IMR-90 (cell line): ENCODE results near the gene PSMC4. TPM values are rescaled to one million over a fixed set of nuclear protein-coding genes. Genes with fewer than 3 reads are reported as not detected.

Experiments
- ATAC-seq: fragments of 200-7000 bp; cut with Tn5 transposase; 2 replicates; pipeline ENCODE4 v1.9.1; 2020; ENCODE audit warnings: low read depth, mild to moderate bottlenecking, moderate library complexity
- BruUV-seq: library from RNA; stranded (reverse); fragments of 400-500 nt; replicated peaks from 2 replicates; lab custom pipeline; 2021; lab: Mats Ljungman, UMichigan
- CTCF ChIA-PET: fragments of 300-600 bp; formaldehyde crosslinking; extraction: SDS; loops from one replicate; lab custom pipeline; 2021; ENCODE audit warnings: antibody characterized with exemption; lab: Yijun Ruan, JAX
- POLR2A ChIA-PET: fragments of 300-600 bp; sonication (Branson Sonifier 250); formaldehyde crosslinking; loops from one replicate; lab custom pipeline; 2022; ENCODE audit warnings: antibody characterized with exemption; ENCODE audit not compliant: unreplicated experiment; lab: Charles Lee
- DNase-seq: peaks from one replicate; pipeline ENCODE4 v3.0.0; 2013
- H2AFZ ChIP-seq: replicated peaks from 2 replicates; pipeline ENCODE3; 2013; ENCODE audit warnings: low read length, mild to moderate bottlenecking; ENCODE audit not compliant: poor library complexity
- H2AK5ac ChIP-seq: 2 replicates; pipeline ENCODE4 v1.6.1; 2013; ENCODE audit warnings: low read depth, low read length, inconsistent platforms
- H2AK9ac ChIP-seq: replicated peaks from 2 replicates; pipeline ENCODE3; 2013; ENCODE audit warnings: mild to moderate bottlenecking, low read depth, low read length, moderate library complexity; ENCODE audit not compliant: poor library complexity
- H2BK120ac ChIP-seq: 2 replicates; pipeline ENCODE4 v1.6.1; 2013; ENCODE audit warnings: low read depth, low read length, inconsistent platforms
- H2BK15ac ChIP-seq: 3 replicates; pipeline ENCODE4 v1.6.1; 2013; ENCODE audit warnings: low read depth, low read length, inconsistent platforms
- H2BK20ac ChIP-seq: 2 replicates; pipeline ENCODE4 v1.6.1; 2013; ENCODE audit warnings: low read depth, mild to moderate bottlenecking, inconsistent platforms, low read length, moderate library complexity
- H2BK5ac ChIP-seq: 2 replicates; pipeline ENCODE4 v1.6.1; 2013; ENCODE audit warnings: mild to moderate bottlenecking, low read depth, low read length, inconsistent platforms; ENCODE audit not compliant: poor library complexity, severe bottlenecking
- H3K14ac ChIP-seq: replicated peaks from 2 replicates; pipeline ENCODE4 v1.6.1; 2013; ENCODE audit warnings: low read depth, low read length, inconsistent platforms
- H3K18ac ChIP-seq: 2 replicates; pipeline ENCODE4 v1.6.1; 2013; ENCODE audit warnings: low read depth, low read length, control low read depth
- H3K23ac ChIP-seq: 2 replicates; pipeline ENCODE4 v1.6.1; 2013; ENCODE audit warnings: low read depth, low read length, inconsistent platforms
- H3K27ac ChIP-seq: 2 replicates; pipeline ENCODE4 v1.5.1; 2013; ENCODE audit warnings: mild to moderate bottlenecking, control low read depth, low read length; ENCODE audit not compliant: insufficient read depth
- H3K27me3 ChIP-seq: 2 replicates; pipeline ENCODE4 v1.6.1; 2013; ENCODE audit warnings: low read length; ENCODE audit not compliant: control insufficient read depth, insufficient read depth
- H3K36me3 ChIP-seq: 2 replicates; pipeline ENCODE4 v1.6.1; 2013; ENCODE audit warnings: low read length, mixed read lengths; ENCODE audit not compliant: control insufficient read depth, insufficient read depth
- H3K4ac ChIP-seq: 2 replicates; pipeline ENCODE4 v1.6.1; 2013; ENCODE audit warnings: low read depth, low read length, inconsistent platforms
- H3K4me1 ChIP-seq: 2 replicates; pipeline ENCODE4 v1.6.1; 2013; ENCODE audit warnings: low read length, mixed read lengths; ENCODE audit not compliant: control insufficient read depth, insufficient read depth
- H3K4me2 ChIP-seq: 2 replicates; pipeline ENCODE4 v1.6.1; 2013; ENCODE audit warnings: low read depth, mild to moderate bottlenecking, control low read depth, low read length, moderate library complexity
- H3K4me3 ChIP-seq: 2 replicates; pipeline ENCODE4 v1.5.1; 2013; ENCODE audit warnings: low read depth, mild to moderate bottlenecking, control low read depth, low read length, moderate library complexity; ENCODE audit not compliant: insufficient read depth
- H3K56ac ChIP-seq: 2 replicates; pipeline ENCODE4 v1.6.1; 2013; ENCODE audit warnings: low read length, inconsistent platforms; ENCODE audit not compliant: insufficient read depth; ENCODE audit errors: extremely low read depth
- H3K79me1 ChIP-seq, 2 experiments: 2 replicates each; pipeline ENCODE4 v1.6.1; 2013; ENCODE audit warnings: low read length in 2 of 2, inconsistent platforms in 1 of 2, low read depth in 1 of 2
- H3K9ac ChIP-seq: 2 replicates; pipeline ENCODE4 v1.6.1; 2013; ENCODE audit warnings: low read depth, low read length, control low read depth
- H3K9me1 ChIP-seq: 2 replicates; pipeline ENCODE4 v1.6.1; 2013; ENCODE audit warnings: low read length, inconsistent platforms; ENCODE audit not compliant: insufficient read depth
- H3K9me3 ChIP-seq: 2 replicates; pipeline ENCODE4 v1.6.1; 2013; ENCODE audit warnings: low read length; ENCODE audit not compliant: control insufficient read depth, insufficient read depth
- H4K20me1 ChIP-seq: 2 replicates; pipeline ENCODE4 v1.6.1; 2013; ENCODE audit warnings: low read length, inconsistent platforms; ENCODE audit not compliant: insufficient read depth
- H4K5ac ChIP-seq: 2 replicates; pipeline ENCODE4 v1.6.1; 2013; ENCODE audit warnings: mild to moderate bottlenecking, low read depth, low read length, control low read depth
- H4K8ac ChIP-seq, 2 experiments: 2 replicates each; pipeline ENCODE4 v1.6.1; 2013; ENCODE audit warnings: low read depth in 2 of 2, low read length in 2 of 2, control low read depth in 1 of 2, inconsistent platforms in 1 of 2
- H4K91ac ChIP-seq: 2 replicates; pipeline ENCODE4 v1.6.1; 2013; ENCODE audit warnings: low read depth, low read length, inconsistent platforms; ENCODE audit not compliant: insufficient read depth
- BHLHE40 ChIP-seq: fragments of 150-350 bp; IDR thresholded peaks from 2 replicates; pipeline ENCODE4 v1.6.1; 2016; ENCODE audit warnings: mild to moderate bottlenecking, low read depth, low read length
- CEBPB ChIP-seq: IDR thresholded peaks from 2 replicates; pipeline ENCODE4 v1.6.1; 2012; ENCODE audit warnings: low read depth, low read length, improper control_type of control experiment
- CHD1 ChIP-seq: IDR thresholded peaks from 2 replicates; pipeline ENCODE4 v1.6.1; 2012; ENCODE audit warnings: low read depth, low read length, improper control_type of control experiment
- FOS ChIP-seq: fragments of 150-350 bp; IDR thresholded peaks from 2 replicates; pipeline ENCODE4 v1.6.1; 2016; ENCODE audit warnings: low read depth, low read length
- MAFK ChIP-seq: IDR thresholded peaks from 2 replicates; pipeline ENCODE4 v1.6.1; 2012; ENCODE audit warnings: low read depth, low read length, improper control_type of control experiment
- MAZ ChIP-seq: IDR thresholded peaks from 2 replicates; pipeline ENCODE4 v1.6.1; 2012; ENCODE audit warnings: low read depth, mild to moderate bottlenecking, low read length, improper control_type of control experiment, moderate library complexity, borderline replicate concordance
- MXI1 ChIP-seq: IDR thresholded peaks from 2 replicates; pipeline ENCODE4 v1.6.1; 2012; ENCODE audit warnings: low read depth, mild to moderate bottlenecking, low read length, moderate library complexity, borderline replicate concordance
- NFE2L2 ChIP-seq: fragments of 150-350 bp; IDR thresholded peaks from 2 replicates; pipeline ENCODE4 v1.6.1; 2016; ENCODE audit warnings: low read depth, mild to moderate bottlenecking, low read length
- POLR2A ChIP-seq: IDR thresholded peaks from 2 replicates; pipeline ENCODE4 v1.6.1; 2012; ENCODE audit warnings: mild to moderate bottlenecking, low read depth, low read length
- RAD21 ChIP-seq: IDR thresholded peaks from 2 replicates; pipeline ENCODE4 v1.6.1; 2012; ENCODE audit warnings: low read length, improper control_type of control experiment
- RCOR1 ChIP-seq: IDR thresholded peaks from 2 replicates; pipeline ENCODE4 v1.6.1; 2012; ENCODE audit warnings: mild to moderate bottlenecking, low read length, improper control_type of control experiment; ENCODE audit not compliant: insufficient replicate concordance
- RFX5 ChIP-seq: IDR thresholded peaks from 2 replicates; pipeline ENCODE4 v1.8.0; 2012; ENCODE audit warnings: low read depth, mild to moderate bottlenecking, low read length, moderate library complexity
- SMC3 ChIP-seq: fragments of 150-350 bp; IDR thresholded peaks from 2 replicates; pipeline ENCODE4 v1.6.1; 2016; ENCODE audit warnings: low read depth, mild to moderate bottlenecking, antibody characterized with exemption, low read length, moderate library complexity
- WGBS, 2 experiments: methylation state at CpG; one replicate each; pipeline versions ENCODE4 v1.1.5 to v1.1.7; 2013; ENCODE audit warnings: missing lambda C conversion rate in 2 of 2; ENCODE audit not compliant: insufficient read length in 1 of 2; ENCODE audit errors: extremely low coverage in 2 of 2; 5-methylcytosine and 5-hydroxymethylcytosine counted together
- dilution Hi-C: fragments of 300-500 bp; cut with HindIII; formaldehyde crosslinking; loops from one replicate; pipeline ENCODE4 v1.14.3; 2018; ENCODE audit warnings: low sequenced_read_pairs; ENCODE audit not compliant: unreplicated experiment
- in situ Hi-C: fragments of 300-500 bp; cut with MboI; formaldehyde crosslinking; loops from 3 replicates; pipeline ENCODE4 v1.14.3; 2019; ENCODE audit warnings: low sequenced_read_pairs, inconsistent platforms, mixed read lengths
- intact Hi-C: fragments of 100-400 bp; cut with micrococcal nuclease; formaldehyde crosslinking; loops from 2 replicates; pipeline ENCODE4 v1.10.0; 2022
- polyA plus RNA-seq, 3 experiments: library from polyadenylated mRNA; depleted of rRNA; stranded (reverse); fragments of >200 nt; gene quantifications; 2 replicates each; pipeline ENCODE4 v1.2.3, GENCODE V29; 2012; ENCODE audit warnings: low replicate concordance in 1 of 3
- total RNA-seq: library from RNA; depleted of rRNA; stranded (reverse); fragments of >200 nt; gene quantifications from 2 replicates; pipeline ENCODE4 v1.2.3, GENCODE V29; 2012
- TF ChIP-seq, protein P1 (sequence below): fragments of 150-350 bp; IDR thresholded peaks from 2 replicates; pipeline ENCODE4 v1.6.1; 2017; ENCODE audit warnings: mild to moderate bottlenecking, antibody characterized with exemption, low read length, low read depth
- TF ChIP-seq, protein P2 (sequence below): conservative IDR thresholded peaks from 2 replicates; pipeline ENCODE4 v1.5.1; 2012; ENCODE audit warnings: mild to moderate bottlenecking, low read depth, low read length, improper control_type of control experiment
- TF ChIP-seq, protein P3 (sequence below): fragments of 150-350 bp; IDR thresholded peaks from 2 replicates; pipeline ENCODE4 v1.6.1; 2016; ENCODE audit warnings: low read depth, mild to moderate bottlenecking, low read length, moderate library complexity, borderline replicate concordance

PSMC4 gene
- total and polyA plus RNA-seq, 2 of the 4 experiments (the other 2 are of a cell fraction): 148 to 216 TPM

DNA sequence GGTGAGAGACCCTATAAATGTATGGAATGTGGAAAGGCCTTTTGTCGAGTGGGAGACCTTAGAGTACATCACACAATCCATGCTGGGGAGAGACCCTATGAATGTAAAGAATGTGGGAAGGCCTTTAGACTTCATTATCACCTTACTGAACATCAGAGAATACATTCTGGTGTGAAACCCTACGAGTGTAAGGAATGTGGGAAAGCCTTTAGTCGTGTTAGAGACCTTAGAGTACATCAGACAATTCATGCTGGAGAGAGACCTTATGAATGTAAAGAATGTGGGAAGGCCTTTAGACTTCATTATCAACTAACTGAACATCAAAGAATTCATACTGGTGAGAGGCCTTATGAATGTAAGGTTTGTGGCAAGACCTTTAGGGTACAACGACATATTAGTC, 43.0 kb downstream of the PSMC4 start:
- Histone ChIP-seq H3K4me2 (no peak overlapping the region), H3K56ac (no peak overlapping the region), H3K9me1 (no peaks in the 10 kb centered on the region), H4K20me1 (no peaks in the 10 kb centered on the region), H2BK15ac (no peak overlapping the region), H3K18ac (no peak overlapping the region), H3K9ac (no peak overlapping the region), H3K9me3 (peaks cover 31% of the 10 kb centered on the region), H2BK20ac (no peak overlapping the region), H4K8ac (no peak overlapping the region), H3K36me3 (peaks cover 4% of the 10 kb centered on the region), H3K4ac (no peak overlapping the region), H2BK120ac (no peak overlapping the region), H2BK5ac (no peak overlapping the region), H3K79me1 (no peaks in the 10 kb centered on the region), H3K27me3 (no peaks in the 10 kb centered on the region), H2AK5ac (no peak overlapping the region), H2AFZ (no peak overlapping the region), H3K14ac (no peak overlapping the region), H2AK9ac (no peak overlapping the region), H3K27ac (no peak overlapping the region), H3K4me1 (no peaks in the 10 kb centered on the region), H3K4me3 (no peak overlapping the region), H4K91ac (no peak overlapping the region), H3K23ac (no peak overlapping the region), H4K5ac (no peak overlapping the region)
- in situ Hi-C loops: no loop called here
- no CpG with 5 or more reads among the region's 4 CpGs for WGBS, 2 experiments
- DNase-seq: no peak
- CTCF ChIA-PET: no interaction called here
- no TSS peak for BruUV-seq
- intact Hi-C loops: no loop called here
- ATAC-seq: no peak
- TF ChIP-seq BHLHE40 (no peak), CHD1 (no peak), CEBPB (no peak), POLR2A (no peak), FOS (no peak), RCOR1 (no peak), MXI1 (no peak), MAFK (no peak), NFE2L2 (no peak), SMC3 (no peak), RFX5 (no peak), MAZ (no peak), RAD21 (no peak)
- TF ChIP-seq, protein P1, sequence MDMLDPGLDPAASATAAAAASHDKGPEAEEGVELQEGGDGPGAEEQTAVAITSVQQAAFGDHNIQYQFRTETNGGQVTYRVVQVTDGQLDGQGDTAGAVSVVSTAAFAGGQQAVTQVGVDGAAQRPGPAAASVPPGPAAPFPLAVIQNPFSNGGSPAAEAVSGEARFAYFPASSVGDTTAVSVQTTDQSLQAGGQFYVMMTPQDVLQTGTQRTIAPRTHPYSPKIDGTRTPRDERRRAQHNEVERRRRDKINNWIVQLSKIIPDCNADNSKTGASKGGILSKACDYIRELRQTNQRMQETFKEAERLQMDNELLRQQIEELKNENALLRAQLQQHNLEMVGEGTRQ: no peak
- TF ChIP-seq, protein P2, sequence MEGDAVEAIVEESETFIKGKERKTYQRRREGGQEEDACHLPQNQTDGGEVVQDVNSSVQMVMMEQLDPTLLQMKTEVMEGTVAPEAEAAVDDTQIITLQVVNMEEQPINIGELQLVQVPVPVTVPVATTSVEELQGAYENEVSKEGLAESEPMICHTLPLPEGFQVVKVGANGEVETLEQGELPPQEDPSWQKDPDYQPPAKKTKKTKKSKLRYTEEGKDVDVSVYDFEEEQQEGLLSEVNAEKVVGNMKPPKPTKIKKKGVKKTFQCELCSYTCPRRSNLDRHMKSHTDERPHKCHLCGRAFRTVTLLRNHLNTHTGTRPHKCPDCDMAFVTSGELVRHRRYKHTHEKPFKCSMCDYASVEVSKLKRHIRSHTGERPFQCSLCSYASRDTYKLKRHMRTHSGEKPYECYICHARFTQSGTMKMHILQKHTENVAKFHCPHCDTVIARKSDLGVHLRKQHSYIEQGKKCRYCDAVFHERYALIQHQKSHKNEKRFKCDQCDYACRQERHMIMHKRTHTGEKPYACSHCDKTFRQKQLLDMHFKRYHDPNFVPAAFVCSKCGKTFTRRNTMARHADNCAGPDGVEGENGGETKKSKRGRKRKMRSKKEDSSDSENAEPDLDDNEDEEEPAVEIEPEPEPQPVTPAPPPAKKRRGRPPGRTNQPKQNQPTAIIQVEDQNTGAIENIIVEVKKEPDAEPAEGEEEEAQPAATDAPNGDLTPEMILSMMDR: no peak
- TF ChIP-seq, protein P3, sequence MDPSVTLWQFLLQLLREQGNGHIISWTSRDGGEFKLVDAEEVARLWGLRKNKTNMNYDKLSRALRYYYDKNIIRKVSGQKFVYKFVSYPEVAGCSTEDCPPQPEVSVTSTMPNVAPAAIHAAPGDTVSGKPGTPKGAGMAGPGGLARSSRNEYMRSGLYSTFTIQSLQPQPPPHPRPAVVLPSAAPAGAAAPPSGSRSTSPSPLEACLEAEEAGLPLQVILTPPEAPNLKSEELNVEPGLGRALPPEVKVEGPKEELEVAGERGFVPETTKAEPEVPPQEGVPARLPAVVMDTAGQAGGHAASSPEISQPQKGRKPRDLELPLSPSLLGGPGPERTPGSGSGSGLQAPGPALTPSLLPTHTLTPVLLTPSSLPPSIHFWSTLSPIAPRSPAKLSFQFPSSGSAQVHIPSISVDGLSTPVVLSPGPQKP: no peak
- dilution Hi-C loops: no loop called here
- POLR2A ChIA-PET: no interaction called here
